AG09319 (cell line): ENCODE results near the gene KNDC1.

Experiments
- DNase-seq: peaks from one replicate; pipeline ENCODE4 v3.0.0-alpha.2; 2010; ENCODE audit warnings: low read depth; ENCODE audit errors: extremely low read depth
- CTCF ChIP-seq: IDR thresholded peaks from 2 replicates; pipeline ENCODE4 v1.5.1; 2011; ENCODE audit warnings: low read depth, mild to moderate bottlenecking, inconsistent platforms, low read length, moderate library complexity

The KNDC1 gene

GRCh38 chr10:133258066-133258817 lies 98.2 kb downstream of the KNDC1 start:
- no peak for DNase-seq
- no peak for TF ChIP-seq CTCF

GRCh38 chr10:133258818-133259601 lies 99.0 kb downstream of the KNDC1 start:
- no peak for TF ChIP-seq CTCF
- DNase-seq: peak; percentile 97

GRCh38 chr10:133259602-133259989 lies 99.6 kb downstream of the KNDC1 start:
- TF ChIP-seq CTCF: no peak
- no peak for DNase-seq

GRCh38 chr10:133260895-133261725 lies 101.1 kb downstream of the KNDC1 start:
- DNase-seq: no peak

GRCh38 chr10:133261726-133262325 lies 101.8 kb downstream of the KNDC1 start:
- no peak for TF ChIP-seq CTCF
- DNase-seq: peak; percentile 19

More at GRCh38 chr10:133260895-133261725, 101.1 kb downstream of the KNDC1 start:
- TF ChIP-seq CTCF: no peak

- TF ChIP-seq CTCF: no peak
- DNase-seq: no peak
Measured at GRCh38 chr10:133262696-133263095, 102.7 kb downstream of the KNDC1 start.
